ENCODE results near the gene TMEM271. TPM values are rescaled to one million over a fixed set of nuclear protein-coding genes. Genes with fewer than 3 reads are reported as not detected.

The TMEM271 gene
- total RNA-seq, 1 experiment from 2014 or later: not detected

- POLR2A ChIA-PET: no interaction called here
- Mint-ChIP-seq H3K9me3 (ENCODE audit: unreplicated experiment) (no peaks in the 10 kb centered on the region), H3K4me3 (ENCODE audit: unreplicated experiment) (no peak overlapping the region), H3K36me3 (ENCODE audit: insufficient read depth, unreplicated experiment) (peaks cover under 1% of the 10 kb centered on the region), H3K27ac (ENCODE audit: unreplicated experiment) (no peak overlapping the region), H3K27me3 (ENCODE audit: insufficient read depth, unreplicated experiment) (no peaks in the 10 kb centered on the region), H3K4me1 (ENCODE audit: low read depth, unreplicated experiment) (peaks cover 6% of the 10 kb centered on the region)
- intact Hi-C loops (cut with micrococcal nuclease; ENCODE audit: unreplicated experiment): no loop called here
- peak in 1 of 2 experiments; percentile 9 for DNase-seq
- BruUV-seq (replicated peaks): no TSS peak
- CTCF ChIA-PET: no interaction called here
- no peak overlapping the region for H3K4me3 ChIP-seq (ENCODE audit: low read depth, low read length)
- H3K4me1 ChIP-seq: peaks cover 9% of the 10 kb centered on the region; the same call in 1 of the 2 replicates
- H3K36me3 ChIP-seq (ENCODE audit: control insufficient read depth, insufficient read depth, low read length): no peaks in the 10 kb centered on the region
- no peaks in the 10 kb centered on the region for H3K27me3 ChIP-seq (replicated peaks; ENCODE audit: control insufficient read depth, insufficient read depth, low read length)
- TF ChIP-seq CTCF (IDR thresholded peaks at IDR 0.05; ENCODE audit: insufficient read depth in 1 of 2, low read depth in 1 of 2, low read length in 1 of 2, severe bottlenecking in 1 of 2, unreplicated experiment in 1 of 2): no peak
- H3K9me3 ChIP-seq: 0 out of 2 replicates have a peak, but pooled peaks cover 4% of the 10 kb centered on the region
Measured at GRCh38 chr4:621296-622070, 45.4 kb upstream of the TMEM271 start.

- H3K27ac Mint-ChIP-seq (ENCODE audit: unreplicated experiment): no peak overlapping the region
- ChIA-PET CTCF (interaction anchor here (0.6 kb wide), 1 partner anchor 122 kb away, joined by 3 read pairs; no protein-coding TSS in a partner anchor), POLR2A (no interaction called here)
- BruUV-seq (replicated peaks): no TSS peak
- no peaks in the 10 kb centered on the region for H3K36me3 Mint-ChIP-seq (ENCODE audit: insufficient read depth, unreplicated experiment)
- H3K36me3 ChIP-seq (ENCODE audit: control insufficient read depth, insufficient read depth, low read length): no peaks in the 10 kb centered on the region
- no peaks in the 10 kb centered on the region for H3K9me3 Mint-ChIP-seq (ENCODE audit: unreplicated experiment)
- H3K27me3 Mint-ChIP-seq (ENCODE audit: insufficient read depth, unreplicated experiment): no peaks in the 10 kb centered on the region
- peaks cover 9% of the 10 kb centered on the region; the same call in 1 of the 2 replicates for H3K4me1 ChIP-seq
- peak in 1 of 2 experiments; percentile 14 for DNase-seq
- TF ChIP-seq CTCF (IDR thresholded peaks at IDR 0.05; ENCODE audit: insufficient read depth in 1 of 2, low read depth in 1 of 2, low read length in 1 of 2, severe bottlenecking in 1 of 2, unreplicated experiment in 1 of 2): no peak
- H3K4me3 ChIP-seq (ENCODE audit: low read depth, low read length): no peak overlapping the region
- H3K4me3 Mint-ChIP-seq (ENCODE audit: unreplicated experiment): no peak overlapping the region
- H3K9me3 ChIP-seq: 0 out of 2 replicates have a peak, but pooled peaks cover 4% of the 10 kb centered on the region
- H3K4me1 Mint-ChIP-seq (ENCODE audit: low read depth, unreplicated experiment): peaks cover 6% of the 10 kb centered on the region
- intact Hi-C loops (cut with micrococcal nuclease; ENCODE audit: unreplicated experiment): no loop called here
- H3K27me3 ChIP-seq (replicated peaks; ENCODE audit: control insufficient read depth, insufficient read depth, low read length): no peaks in the 10 kb centered on the region
Measured at GRCh38 chr4:620851-621261, 44.8 kb upstream of the TMEM271 start.

- H3K27me3 ChIP-seq (replicated peaks; ENCODE audit: control insufficient read depth, insufficient read depth, low read length): no peaks in the 10 kb centered on the region
- no peaks in the 10 kb centered on the region for H3K36me3 Mint-ChIP-seq (ENCODE audit: insufficient read depth, unreplicated experiment)
- H3K4me3 Mint-ChIP-seq (ENCODE audit: unreplicated experiment): no peak overlapping the region
- H3K9me3 Mint-ChIP-seq (ENCODE audit: unreplicated experiment): peaks cover 4% of the 10 kb centered on the region
- no peak overlapping the region for H3K4me3 ChIP-seq (ENCODE audit: low read depth, low read length)
- H3K4me1 ChIP-seq: peaks cover 9% of the 10 kb centered on the region; the same call in 1 of the 2 replicates
- H3K4me1 Mint-ChIP-seq (ENCODE audit: low read depth, unreplicated experiment): peaks cover 6% of the 10 kb centered on the region
- ChIA-PET POLR2A (no interaction called here), CTCF (interaction anchor here (0.6 kb wide), 1 partner anchor 122 kb away, joined by 3 read pairs; no protein-coding TSS in a partner anchor)
- no TSS peak for BruUV-seq (replicated peaks)
- no peak overlapping the region for H3K27ac Mint-ChIP-seq (ENCODE audit: unreplicated experiment)
- intact Hi-C loops (cut with micrococcal nuclease; ENCODE audit: unreplicated experiment): no loop called here
- no peaks in the 10 kb centered on the region for H3K36me3 ChIP-seq (ENCODE audit: control insufficient read depth, insufficient read depth, low read length)
- H3K27me3 Mint-ChIP-seq (ENCODE audit: insufficient read depth, unreplicated experiment): peaks cover 6% of the 10 kb centered on the region
- H3K9me3 ChIP-seq: 0 out of 2 replicates have a peak, but pooled peaks cover 4% of the 10 kb centered on the region
- TF ChIP-seq CTCF (IDR thresholded peaks at IDR 0.05; ENCODE audit: insufficient read depth in 1 of 2, low read depth in 1 of 2, low read length in 1 of 2, severe bottlenecking in 1 of 2, unreplicated experiment in 1 of 2): no peak
- peak in 1 of 2 experiments; percentile 9 for DNase-seq
Measured at GRCh38 chr4:620201-620600, 44.1 kb upstream of the TMEM271 start.
